PC-3 (cell line): ENCODE results near the gene XYLT2. TPM values are rescaled to one million over a fixed set of nuclear protein-coding genes. Genes with fewer than 3 reads are reported as not detected.

ENCODE experiments used
- ATAC-seq: fragments of 200-7000 bp; cut with Tn5 transposase; 2 replicates; pipeline ENCODE4 v1.9.1; 2020; ENCODE audit warnings: mild to moderate bottlenecking, moderate library complexity
- BruUV-seq: library from RNA; stranded (reverse); fragments of 400-500 nt; replicated peaks from 2 replicates; lab custom pipeline; 2021; lab: Mats Ljungman, UMichigan
- CTCF ChIA-PET: fragments of 300-600 bp; sonication (Branson Sonifier 250); formaldehyde crosslinking; loops from one replicate; lab custom pipeline; 2022; ENCODE audit warnings: antibody characterized with exemption; lab: Charles Lee
- POLR2A ChIA-PET: fragments of 300-600 bp; sonication (Branson Sonifier 250); formaldehyde crosslinking; loops from one replicate; lab custom pipeline; 2022; ENCODE audit warnings: antibody characterized with exemption; ENCODE audit not compliant: unreplicated experiment; lab: Charles Lee
- DNase-seq: peaks from one replicate; pipeline ENCODE4 v3.0.0-alpha.2; 2015
- H2AFZ ChIP-seq: fragments of 300-600 bp; sonication (generic); 2 replicates; pipeline ENCODE4 v1.6.0; 2016; ENCODE audit warnings: antibody characterized with exemption, low read length
- H3F3A ChIP-seq: fragments of 300-600 bp; sonication (generic); one replicate; pipeline ENCODE4 v1.6.0; 2017; ENCODE audit warnings: antibody characterized with exemption, low read length, control low read depth, mild to moderate bottlenecking; ENCODE audit not compliant: unreplicated experiment
- H3K27ac ChIP-seq: fragments of 300-600 bp; sonication (generic); 2 replicates; pipeline ENCODE4 v1.5.1; 2016; ENCODE audit warnings: mild to moderate bottlenecking, low read length
- H3K27me3 ChIP-seq: fragments of 300-600 bp; sonication (generic); 2 replicates; pipeline ENCODE4 v1.6.1; 2016; ENCODE audit warnings: low read length, mixed read lengths
- H3K36me3 ChIP-seq: fragments of 300-600 bp; sonication (generic); 2 replicates; pipeline ENCODE4 v1.6.1; 2016; ENCODE audit warnings: low read depth, mixed run types, low read length, mixed read lengths
- H3K4me1 ChIP-seq: fragments of 300-600 bp; sonication (generic); 2 replicates; pipeline ENCODE4 v1.5.1; 2016; ENCODE audit warnings: low read length; ENCODE audit not compliant: insufficient read depth
- H3K4me2 ChIP-seq: fragments of 300-600 bp; sonication (generic); 2 replicates; pipeline ENCODE4 v1.6.0; 2016; ENCODE audit warnings: low read length
- H3K4me3 ChIP-seq: fragments of 300-600 bp; sonication (generic); 2 replicates; pipeline ENCODE4 v1.5.1; 2016; ENCODE audit warnings: mild to moderate bottlenecking, low read length, mixed read lengths
- H3K79me2 ChIP-seq: fragments of 300-600 bp; sonication (generic); 2 replicates; pipeline ENCODE4 v1.6.1; 2017; ENCODE audit warnings: low read length, mixed read lengths
- H3K9ac ChIP-seq: fragments of 300-600 bp; sonication (generic); 2 replicates; pipeline ENCODE4 v1.6.0; 2016; ENCODE audit warnings: mild to moderate bottlenecking, low read length
- H3K9me2 ChIP-seq: fragments of 300-600 bp; sonication (generic); replicated peaks from 2 replicates; pipeline ENCODE4 v1.6.1; 2016; ENCODE audit warnings: mixed run types, low read length, mixed read lengths
- H3K9me3 ChIP-seq: fragments of 300-600 bp; sonication (generic); 2 replicates; pipeline ENCODE4 v1.6.1; 2016; ENCODE audit warnings: low read length, mixed read lengths
- H4K20me1 ChIP-seq: fragments of 300-600 bp; sonication (generic); 2 replicates; pipeline ENCODE4 v1.6.1; 2016; ENCODE audit warnings: low read length, mixed read lengths
- EZH2 ChIP-seq: fragments of 300-600 bp; sonication (generic); IDR thresholded peaks from one replicate; pipeline ENCODE4 v1.6.1; 2017; ENCODE audit warnings: antibody characterized with exemption, mild to moderate bottlenecking, low read length; ENCODE audit not compliant: unreplicated experiment
- EZH2phosphoT487 ChIP-seq: fragments of 300-600 bp; sonication (generic); IDR thresholded peaks from 2 replicates; pipeline ENCODE4 v1.6.1; 2018; ENCODE audit warnings: mild to moderate bottlenecking, antibody characterized with exemption, low read length, borderline replicate concordance
- intact Hi-C: fragments of 100-400 bp; cut with micrococcal nuclease; formaldehyde crosslinking; loops from 2 replicates; pipeline ENCODE4 v1.9.0; 2023
- total RNA-seq: library from RNA; depleted of rRNA; stranded (reverse); fragments of >200 nt; gene quantifications from 2 replicates; pipeline ENCODE4 v1.2.3, GENCODE V29; 2014
- TF ChIP-seq, protein P1 (sequence below): fragments of 300-600 bp; sonication (generic); conservative IDR thresholded peaks from 2 replicates; pipeline ENCODE4 v1.5.1; 2017; ENCODE audit warnings: antibody characterized with exemption, low read depth, mild to moderate bottlenecking, low read length

XYLT2 gene
- total RNA-seq, 1 experiment from 2014 or later = 53.5 TPM

DNA sequence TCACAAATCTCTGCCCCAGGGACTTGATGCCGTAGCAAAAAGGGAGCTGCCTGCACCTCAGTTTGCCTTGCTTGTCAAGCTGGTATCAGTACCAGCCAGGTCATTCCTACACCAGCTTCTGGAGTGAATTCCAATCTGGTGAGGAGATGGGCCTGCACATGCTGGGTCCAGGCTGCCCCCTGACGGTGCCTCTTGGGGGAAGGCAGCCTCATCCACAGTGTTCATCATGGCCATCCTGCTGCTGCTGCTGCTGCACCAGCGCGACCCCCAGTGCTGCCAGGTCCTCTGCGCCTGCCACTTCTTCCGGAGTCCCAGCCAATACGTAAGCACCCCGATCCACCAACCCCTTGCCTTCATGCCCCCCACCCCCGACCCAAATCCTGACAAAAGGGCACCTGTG lies 18.8 kb downstream of the XYLT2 start:
- Histone ChIP-seq H3K9me2 (no peaks in the 10 kb centered on the region), H3F3A (peaks cover 6% of the 10 kb centered on the region), H4K20me1 (no peaks in the 10 kb centered on the region), H3K79me2 (no peaks in the 10 kb centered on the region), H3K4me2 (no peak overlapping the region), H3K36me3 (peaks cover 28% of the 10 kb centered on the region), H3K4me1 (no peaks in the 10 kb centered on the region), H3K27me3 (no peaks in the 10 kb centered on the region), H3K9me3 (no peaks in the 10 kb centered on the region), H3K9ac (no peak overlapping the region), H2AFZ (no peak overlapping the region), H3K4me3 (no peak overlapping the region), H3K27ac (no peak overlapping the region)
- ATAC-seq = no peak
- intact Hi-C loops = no loop called here
- BruUV-seq = no TSS peak
- no peak for DNase-seq
- TF ChIP-seq, protein P1, sequence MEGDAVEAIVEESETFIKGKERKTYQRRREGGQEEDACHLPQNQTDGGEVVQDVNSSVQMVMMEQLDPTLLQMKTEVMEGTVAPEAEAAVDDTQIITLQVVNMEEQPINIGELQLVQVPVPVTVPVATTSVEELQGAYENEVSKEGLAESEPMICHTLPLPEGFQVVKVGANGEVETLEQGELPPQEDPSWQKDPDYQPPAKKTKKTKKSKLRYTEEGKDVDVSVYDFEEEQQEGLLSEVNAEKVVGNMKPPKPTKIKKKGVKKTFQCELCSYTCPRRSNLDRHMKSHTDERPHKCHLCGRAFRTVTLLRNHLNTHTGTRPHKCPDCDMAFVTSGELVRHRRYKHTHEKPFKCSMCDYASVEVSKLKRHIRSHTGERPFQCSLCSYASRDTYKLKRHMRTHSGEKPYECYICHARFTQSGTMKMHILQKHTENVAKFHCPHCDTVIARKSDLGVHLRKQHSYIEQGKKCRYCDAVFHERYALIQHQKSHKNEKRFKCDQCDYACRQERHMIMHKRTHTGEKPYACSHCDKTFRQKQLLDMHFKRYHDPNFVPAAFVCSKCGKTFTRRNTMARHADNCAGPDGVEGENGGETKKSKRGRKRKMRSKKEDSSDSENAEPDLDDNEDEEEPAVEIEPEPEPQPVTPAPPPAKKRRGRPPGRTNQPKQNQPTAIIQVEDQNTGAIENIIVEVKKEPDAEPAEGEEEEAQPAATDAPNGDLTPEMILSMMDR = no peak
- TF ChIP-seq EZH2phosphoT487 = no peak
- TF ChIP-seq EZH2 = no peak
- POLR2A ChIA-PET = no interaction called here
- CTCF ChIA-PET = interaction anchor here (0.6 kb wide), 1 partner anchor 114 kb away, joined by 5 read pairs; no protein-coding TSS in a partner anchor

DNA sequence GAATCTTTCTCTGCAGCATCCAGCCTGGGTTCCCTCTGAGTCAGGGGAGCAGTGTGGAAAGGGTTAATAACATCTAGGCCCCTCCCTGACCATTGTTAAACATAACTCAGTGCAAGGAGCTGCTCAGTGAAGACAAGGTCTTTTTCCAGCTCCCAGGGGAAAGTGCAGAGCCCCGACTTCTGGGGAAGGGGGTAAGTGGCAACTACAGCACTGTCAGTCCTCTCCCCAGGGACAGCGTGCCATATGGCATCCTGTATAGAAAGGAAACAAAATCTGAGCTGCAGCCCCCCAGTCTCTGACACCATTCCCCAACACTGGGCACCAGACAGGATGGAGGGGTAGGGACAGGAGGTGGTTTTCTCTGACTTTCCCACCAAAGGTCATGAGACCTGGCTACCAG lies 19.2 kb downstream of the XYLT2 start:
- H3K36me3 ChIP-seq = peaks cover 32% of the 10 kb centered on the region
- no peaks in the 10 kb centered on the region for H3K9me2 ChIP-seq
- H3K9me3 ChIP-seq = no peaks in the 10 kb centered on the region
- H3K9ac ChIP-seq = no peak overlapping the region
- H3F3A ChIP-seq = peaks cover 6% of the 10 kb centered on the region
- ChIA-PET POLR2A (interaction anchor here (0.7 kb wide), 1 partner anchor 10 kb away, joined by 3 read pairs; no protein-coding TSS in a partner anchor), CTCF (interaction anchor here (0.6 kb wide), 1 partner anchor 114 kb away, joined by 5 read pairs; no protein-coding TSS in a partner anchor)
- H2AFZ ChIP-seq = no peak overlapping the region
- no peak overlapping the region for H3K27ac ChIP-seq
- intact Hi-C loops = no loop called here
- TF ChIP-seq, protein P1 = no peak
- TF ChIP-seq EZH2phosphoT487 = no peak
- no peak for TF ChIP-seq EZH2
- H3K4me3 ChIP-seq = no peak overlapping the region
- no peak overlapping the region for H3K4me2 ChIP-seq
- no TSS peak for BruUV-seq
- DNase-seq (no peak), ATAC-seq (no peak)
- peaks cover 3% of the 10 kb centered on the region; the same call in 1 of the 2 replicates for H3K79me2 ChIP-seq
- no peaks in the 10 kb centered on the region for H3K27me3 ChIP-seq
- no peaks in the 10 kb centered on the region for H3K4me1 ChIP-seq
- H4K20me1 ChIP-seq = no peaks in the 10 kb centered on the region

DNA sequence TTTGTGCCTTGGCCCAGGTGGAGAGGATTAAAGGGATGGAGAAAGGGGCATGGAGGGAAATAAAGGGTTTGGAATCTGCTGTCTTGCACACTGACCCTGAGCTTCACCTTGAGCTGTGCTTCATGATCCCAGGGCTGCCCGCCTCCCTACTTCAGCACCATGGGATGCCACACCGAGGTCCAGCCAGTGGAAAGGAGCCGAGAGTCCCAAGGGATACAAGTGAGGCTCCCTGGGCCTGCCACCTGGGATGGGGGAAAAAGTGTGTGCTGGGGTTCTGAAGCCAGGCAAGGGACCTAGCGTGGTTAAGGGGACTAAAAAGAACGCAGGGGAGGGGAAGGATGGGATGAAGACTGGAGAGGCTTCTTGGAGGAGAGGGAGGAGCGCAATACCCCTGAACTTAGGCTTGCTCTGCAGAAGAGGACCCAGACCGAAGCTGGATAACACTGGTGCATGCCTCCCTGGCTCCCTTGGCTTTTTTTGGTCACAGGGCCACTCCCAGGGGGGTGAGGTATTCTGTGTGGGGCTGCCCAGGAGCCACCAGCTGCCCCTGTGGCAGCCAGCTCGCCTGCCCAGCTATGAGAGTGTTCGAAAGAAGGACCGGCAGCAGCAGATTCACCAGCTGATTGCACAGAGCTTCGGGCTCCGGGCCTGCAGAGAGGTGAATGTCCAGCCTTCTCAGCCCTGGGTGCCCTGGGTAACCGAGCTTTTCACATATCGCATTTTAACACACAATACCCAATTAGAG lies 19.9 kb downstream of the XYLT2 start:
- ATAC-seq = no peak
- Histone ChIP-seq H3K9me3 (no peaks in the 10 kb centered on the region), H3K79me2 (peaks cover 9% of the 10 kb centered on the region), H2AFZ (no peak overlapping the region), H3F3A (peaks cover 6% of the 10 kb centered on the region), H3K9me2 (no peaks in the 10 kb centered on the region), H3K27ac (no peak overlapping the region), H3K4me2 (no peak overlapping the region), H3K27me3 (no peaks in the 10 kb centered on the region), H3K36me3 (peaks cover 38% of the 10 kb centered on the region), H3K9ac (no peak overlapping the region), H3K4me1 (no peaks in the 10 kb centered on the region), H3K4me3 (no peak overlapping the region), H4K20me1 (no peaks in the 10 kb centered on the region)
- ChIA-PET CTCF (interaction anchor here (0.6 kb wide), 1 partner anchor 113 kb away, joined by 5 read pairs; no protein-coding TSS in a partner anchor), POLR2A (interaction anchor here (0.7 kb wide), 1 partner anchor 10 kb away, joined by 3 read pairs; no protein-coding TSS in a partner anchor)
- intact Hi-C loops = no loop called here
- no peak for DNase-seq
- TF ChIP-seq EZH2 = no peak
- TF ChIP-seq EZH2phosphoT487 = no peak
- TF ChIP-seq, protein P1 = no peak
- BruUV-seq = no TSS peak
